Measurements from ENCODE around the gene CDK6.

The CDK6 gene

GRCh38 chr7:92845736-92846135, 9.4 kb upstream of the CDK6 start:
- DNase-seq = no peak

- no peak for DNase-seq
These were observed 7.4 kb upstream of the CDK6 start for GRCh38 chr7:92843781-92844180.

- DNase-seq = no peak
These were observed 6.8 kb upstream of the CDK6 start for GRCh38 chr7:92843034-92843760.

GRCh38 chr7:92841192-92841591, 4.8 kb upstream of the CDK6 start:
- no peak for DNase-seq

GRCh38 chr7:92840316-92840715, 3.9 kb upstream of the CDK6 start:
- no peak for DNase-seq

GRCh38 chr7:92839901-92840300, 3.5 kb upstream of the CDK6 start:
- no peak for DNase-seq

GRCh38 chr7:92838934-92839333, 2.6 kb upstream of the CDK6 start:
- no peak for DNase-seq

GRCh38 chr7:92837000-92837749, 802 bp upstream of the CDK6 start:
- DNase-seq = no peak

GRCh38 chr7:92835851-92836488, 403 bp downstream of the CDK6 start:
- peak; percentile 55 to 57 for DNase-seq

- peak; percentile 46 to 57 for DNase-seq
These were observed 1.0 kb downstream of the CDK6 start for GRCh38 chr7:92835261-92835850.

- DNase-seq = peak in 1 of 2 donors; percentile 25
These were observed 1.7 kb downstream of the CDK6 start for GRCh38 chr7:92834507-92835260.

- peak; percentile 78 to 81 for DNase-seq
These were observed 2.4 kb downstream of the CDK6 start for GRCh38 chr7:92833766-92834506.

- DNase-seq = peak; percentile 86 to 87
These were observed 3.2 kb downstream of the CDK6 start for GRCh38 chr7:92833024-92833765.

GRCh38 chr7:92832534-92833023, 3.8 kb downstream of the CDK6 start:
- DNase-seq = no peak

GRCh38 chr7:92831716-92832533, 4.4 kb downstream of the CDK6 start:
- DNase-seq = no peak

- DNase-seq = no peak
These were observed 5.8 kb downstream of the CDK6 start for GRCh38 chr7:92830532-92831110.

GRCh38 chr7:92830027-92830426, 6.3 kb downstream of the CDK6 start:
- no peak for DNase-seq

- DNase-seq = no peak
These were observed 8.8 kb downstream of the CDK6 start for GRCh38 chr7:92827464-92828120.

GRCh38 chr7:92826258-92826938, 10.0 kb downstream of the CDK6 start:
- DNase-seq = no peak
